Amygdala (tissue), 56 donors: ENCODE data around the gene TBC1D12.
"Not testable (repeated sequence)": the region's sequence is repeated elsewhere in the genome, so short reads cannot be mapped to it uniquely, and the experiment has no call there.

ENCODE experiments used
- DNase-seq, 56 donors: peaks; one replicate each; lab custom pipeline; 2025; lab: John Stamatoyannopoulos, UW

Gene TBC1D12

DNA sequence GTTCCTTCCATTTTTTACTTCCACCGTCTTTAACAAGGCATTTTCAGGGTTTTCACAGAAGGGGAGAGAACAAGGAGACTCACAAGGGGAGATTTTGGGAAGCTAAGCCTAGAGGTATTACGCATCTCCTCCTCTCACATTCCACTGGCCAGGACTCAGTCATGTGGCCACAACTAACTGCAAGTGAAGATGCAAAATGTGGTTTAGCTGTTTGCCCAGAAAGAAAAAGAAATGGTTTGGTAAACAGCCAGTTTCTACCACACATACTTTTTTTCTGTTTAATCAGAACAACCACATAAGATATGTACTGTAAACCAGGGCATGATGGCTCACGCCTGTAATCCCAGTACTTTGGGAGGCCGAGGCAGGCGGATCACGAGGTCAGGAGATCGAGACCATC, 121.8 kb downstream of the TBC1D12 start:
- no peak for DNase-seq

DNA sequence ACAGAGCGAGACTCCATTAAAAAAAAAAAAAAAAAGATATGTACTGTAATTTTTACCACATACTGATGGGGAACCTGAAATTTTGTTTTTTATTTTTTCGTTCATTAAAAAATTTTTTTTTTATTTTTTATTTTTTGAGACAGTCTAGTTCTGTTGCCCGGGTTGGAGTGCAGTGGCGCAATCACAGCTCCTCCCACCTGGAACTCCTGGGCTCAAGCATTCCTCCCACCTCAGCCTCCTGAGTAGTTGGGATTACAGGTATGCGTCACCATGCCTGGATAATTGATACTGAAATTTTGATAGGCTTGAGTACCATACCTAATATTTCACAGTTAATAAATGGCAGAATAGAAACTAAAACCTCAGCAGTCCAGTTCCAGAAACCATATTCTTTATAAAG, 122.4 kb downstream of the TBC1D12 start:
- no peak for DNase-seq

DNA sequence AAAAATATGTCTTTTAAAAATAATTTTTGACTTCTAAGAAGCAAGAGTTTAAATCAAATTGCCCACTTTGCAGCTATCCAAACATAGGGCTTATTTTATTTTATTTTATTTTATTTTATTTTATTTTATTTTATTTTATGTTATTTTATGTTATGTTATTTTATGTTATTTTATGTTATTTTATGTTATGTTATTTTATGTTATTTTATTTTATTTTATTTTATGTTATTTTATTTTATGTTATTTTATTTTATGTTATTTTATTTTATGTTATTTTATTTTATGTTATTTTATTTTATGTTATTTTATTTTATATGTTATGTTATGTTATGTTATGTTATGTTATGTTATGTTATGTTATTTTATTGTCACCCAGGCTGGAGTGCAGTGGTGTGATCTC, 129.2 kb downstream of the TBC1D12 start:
- not testable (repeated sequence) for DNase-seq

GRCh38 chr10:94533027-94533426, 130.7 kb downstream of the TBC1D12 start:
- no peak for DNase-seq

GRCh38 chr10:94542282-94542681, 139.9 kb downstream of the TBC1D12 start:
- DNase-seq = not testable (repeated sequence)

DNA sequence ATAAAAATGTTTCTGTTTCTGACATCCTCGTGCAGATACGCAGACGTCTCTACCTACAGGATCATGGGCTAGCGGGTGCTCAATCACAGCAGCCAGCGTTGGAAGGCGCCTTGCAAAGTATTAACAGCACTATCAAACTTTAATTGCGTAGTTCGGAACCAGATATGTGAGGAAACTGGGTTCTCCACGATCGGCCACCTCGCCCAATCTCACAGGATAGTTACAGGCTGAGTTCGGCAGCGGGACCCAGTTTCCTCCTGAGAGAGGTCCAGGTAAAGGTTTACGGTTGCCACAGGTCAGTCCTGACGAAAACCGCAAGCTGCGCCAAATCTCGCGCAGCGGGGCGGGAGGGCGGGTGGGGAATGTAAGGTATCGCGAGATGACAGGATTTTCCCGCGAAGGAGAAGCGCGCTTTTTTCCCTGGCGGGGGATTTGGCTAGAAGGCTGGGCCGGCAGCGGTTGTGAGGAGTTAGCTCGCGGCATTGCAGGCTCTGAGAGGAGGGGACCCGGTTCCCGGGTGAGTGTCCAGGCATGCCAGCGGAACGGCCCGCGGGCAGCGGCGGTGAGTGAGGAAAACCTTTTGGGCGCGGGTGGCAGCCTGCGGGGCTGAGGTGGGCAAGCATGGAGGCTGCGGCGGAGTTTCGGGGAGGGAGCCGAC, 143.2 kb downstream of the TBC1D12 start, which contains the start of gene HELLS:
HELLS (plus strand) TSS at position 398 of the 658 bp plus-strand sequence; CDS start at position 532, 134 bp downstream.
- DNase-seq = peak in 52 of 56 donors; percentile 5 to 72 (median 42)

DNA sequence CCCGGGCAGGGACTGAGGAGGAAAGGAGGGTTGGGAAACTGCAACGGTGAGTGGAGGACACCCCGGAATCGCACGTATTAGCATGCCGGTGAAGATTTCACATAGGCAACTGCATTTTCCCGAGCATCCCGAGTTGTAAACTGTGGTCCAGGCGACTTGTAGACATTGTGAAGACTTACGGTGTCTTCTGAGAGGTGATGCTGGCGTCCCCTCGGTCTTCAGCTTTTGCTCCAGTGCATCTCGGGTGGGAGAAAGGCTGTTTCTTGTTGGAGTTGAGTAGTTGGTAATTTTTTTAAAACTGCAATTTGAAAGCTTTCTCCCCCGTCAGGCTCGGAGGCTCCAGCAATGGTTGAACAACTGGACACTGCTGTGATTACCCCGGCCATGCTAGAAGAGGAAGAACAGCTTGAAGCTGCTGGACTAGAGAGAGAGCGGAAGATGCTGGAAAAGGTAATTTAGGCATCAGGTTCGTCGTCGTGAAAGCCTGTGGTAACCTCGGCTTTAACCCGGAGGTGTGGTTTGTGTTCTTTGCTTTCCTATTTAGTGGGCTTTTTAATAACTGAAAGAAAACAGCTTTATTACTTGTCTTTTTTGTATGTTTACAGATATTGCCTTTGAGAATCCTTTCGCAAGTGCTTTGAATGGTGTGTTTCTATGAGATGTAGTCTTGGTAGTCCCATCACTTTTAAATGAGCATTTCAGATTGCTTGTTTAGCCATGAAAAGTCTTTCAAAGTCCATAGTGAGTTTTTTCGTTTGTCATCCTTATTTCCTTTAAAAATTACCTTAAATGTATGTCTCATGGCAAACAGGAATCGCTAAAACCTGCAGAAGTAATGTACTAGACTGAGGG, 143.9 kb downstream of the TBC1D12 start:
- peak in 2 of 56 donors; percentile 19 to 27 for DNase-seq

GRCh38 chr10:94546901-94547185, 144.5 kb downstream of the TBC1D12 start:
- no peak for DNase-seq

DNA sequence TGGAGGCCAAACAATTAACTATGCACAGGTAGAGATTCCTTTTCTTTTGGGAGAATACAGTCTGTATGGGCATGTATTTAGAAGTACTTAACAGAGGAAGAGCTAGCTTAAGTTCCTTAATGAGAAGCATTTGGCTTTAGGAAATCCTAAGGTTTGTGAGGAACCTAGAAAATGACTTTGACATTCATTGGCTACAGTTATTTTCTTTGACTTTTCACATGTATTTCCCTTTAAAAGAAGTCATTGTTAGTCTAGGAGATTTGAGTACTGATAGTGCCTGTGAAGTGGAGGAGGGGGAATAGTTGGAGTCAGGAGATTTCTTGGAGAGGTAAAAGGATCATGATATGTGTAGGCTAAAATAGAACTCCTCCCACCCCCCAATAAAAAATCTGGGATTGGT, 146.9 kb downstream of the TBC1D12 start:
- DNase-seq = no peak

DNA sequence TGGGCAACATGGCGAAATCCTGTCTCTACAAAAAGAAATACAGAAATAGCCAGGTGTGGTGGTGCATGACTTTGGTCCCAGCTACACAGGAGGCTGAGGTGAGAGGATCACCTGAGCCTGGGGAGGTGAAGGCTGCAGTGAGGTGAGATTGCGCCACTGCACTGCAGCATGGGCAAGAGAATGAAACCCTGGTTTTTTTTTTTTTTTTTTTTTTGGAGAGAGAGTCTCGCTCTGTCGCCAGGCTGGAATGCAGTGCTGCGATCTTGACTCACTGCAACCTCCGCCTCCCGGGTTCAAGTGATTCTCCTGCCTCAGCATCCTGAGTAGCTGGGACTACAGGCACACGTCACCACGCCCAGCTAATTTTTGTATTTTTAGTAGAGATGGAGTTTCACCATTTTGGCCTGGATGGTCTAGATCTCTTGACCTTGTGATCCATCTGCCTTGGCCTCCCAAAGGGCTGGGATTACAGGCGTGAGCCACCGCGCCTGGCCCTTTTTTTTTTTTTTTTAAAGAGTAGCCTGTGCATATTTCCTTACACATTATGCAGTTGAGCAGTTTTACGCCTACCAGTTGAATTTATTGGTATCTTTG, 165.5 kb downstream of the TBC1D12 start:
- not testable (repeated sequence) for DNase-seq

DNA sequence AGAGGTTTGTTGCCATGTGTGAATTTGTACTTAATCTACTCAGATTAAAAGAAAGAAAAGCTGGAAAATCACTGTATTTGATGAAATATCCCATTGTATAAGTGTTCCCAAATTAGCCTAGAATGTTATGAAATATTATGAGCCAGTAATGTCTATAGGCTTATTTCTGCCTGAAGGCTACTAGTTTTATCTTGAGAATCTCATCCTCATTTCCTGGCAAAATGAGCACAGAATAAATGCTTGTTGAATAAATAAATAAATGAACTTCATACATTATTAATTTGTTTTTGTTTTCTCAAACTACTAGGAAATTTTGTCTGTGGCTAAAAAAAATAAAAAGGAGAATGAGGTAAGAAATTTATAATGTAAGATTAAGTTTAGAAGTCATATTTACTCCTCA, 168.7 kb downstream of the TBC1D12 start:
- no peak for DNase-seq

DNA sequence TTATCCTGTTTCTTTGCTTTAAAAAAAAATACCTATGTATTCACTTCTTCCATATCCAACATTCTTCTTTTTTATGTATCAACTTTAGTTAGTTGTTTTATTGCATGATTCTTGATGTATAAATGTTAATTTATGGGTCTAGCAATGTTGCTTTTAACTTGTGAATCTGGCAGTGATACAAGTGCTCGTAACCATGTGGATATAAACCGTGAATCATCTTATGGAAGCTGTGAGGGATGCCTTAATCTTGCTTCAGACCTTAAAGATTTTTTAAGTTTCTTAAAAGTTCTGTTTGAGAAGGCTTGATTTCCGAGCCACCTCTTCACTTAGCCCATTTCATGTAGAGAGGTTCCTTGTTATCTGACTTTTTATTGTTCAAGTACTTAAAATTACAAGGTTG, 169.2 kb downstream of the TBC1D12 start:
- no peak for DNase-seq

GRCh38 chr10:94578790-94579189, 176.4 kb downstream of the TBC1D12 start:
- no peak for DNase-seq

DNA sequence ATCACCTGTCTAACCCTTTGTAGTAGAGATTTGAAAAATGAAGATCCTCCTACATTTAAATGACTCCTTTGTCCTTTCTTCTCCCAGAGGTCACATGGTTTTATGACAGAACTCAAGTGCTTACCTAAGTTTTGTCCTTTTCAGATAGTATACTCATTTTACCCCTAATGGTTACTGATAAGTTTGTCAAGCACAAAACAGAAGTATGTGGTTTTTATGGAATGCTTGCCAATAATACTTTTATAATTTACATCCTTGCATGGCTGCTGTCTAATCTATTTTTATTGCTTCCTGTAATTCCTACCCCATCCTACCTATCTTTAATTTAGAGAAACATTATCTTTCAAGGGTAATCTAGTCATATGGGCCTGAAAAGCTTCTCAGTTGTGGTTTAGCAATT, 180.8 kb downstream of the TBC1D12 start:
- DNase-seq = no peak
